Thoracic aorta (tissue), 2 donors: Measurements from ENCODE around the gene FAM131B. TPM values are rescaled to one million over a fixed set of nuclear protein-coding genes. Genes with fewer than 3 reads are reported as not detected.

Source experiments
- ATAC-seq: fragments of 150-250 bp; one replicate; pipeline ENCODE4 v1.8.0; 2017; ENCODE audit warnings: low read depth; ENCODE audit not compliant: insufficient number of reproducible peaks, low FRiP score
- DNase-seq: peaks from one replicate; pipeline ENCODE4 v3.0.0-alpha.2; 2020; ENCODE audit warnings: low spot score
- H3K27ac ChIP-seq, 2 donors: fragments of 200-600 bp; sonication (generic); 1 replicate in 1 of 2; 2 replicates in 1 of 2; pipeline ENCODE4 v1.5.1; 2016; ENCODE audit warnings: mild to moderate bottlenecking in 2 of 2, moderate library complexity in 2 of 2
- H3K27me3 ChIP-seq: fragments of 200-600 bp; sonication (generic); replicated peaks from 2 replicates; pipeline ENCODE4 v1.6.0; 2016; ENCODE audit warnings: mild to moderate bottlenecking; ENCODE audit not compliant: insufficient read depth
- H3K36me3 ChIP-seq: fragments of 200-600 bp; sonication (generic); one replicate; pipeline ENCODE4 v1.5.1; 2016
- H3K4me1 ChIP-seq, 2 donors: fragments of 200-600 bp; sonication (generic); 1 replicate in 1 of 2; 2 replicates in 1 of 2; pipeline versions ENCODE4 v1.5.1 to v1.6.0; 2016; ENCODE audit warnings: low read depth in 2 of 2, mild to moderate bottlenecking in 1 of 2; ENCODE audit not compliant: control insufficient read depth in 1 of 2
- H3K4me3 ChIP-seq: fragments of 200-600 bp; sonication (generic); 2 replicates; pipeline ENCODE4 v1.5.1; 2016; ENCODE audit warnings: mild to moderate bottlenecking
- H3K9me3 ChIP-seq: fragments of 200-600 bp; sonication (generic); 2 replicates; pipeline ENCODE4 v1.5.1; 2016
- CTCF ChIP-seq: fragments of 200-600 bp; sonication (generic); IDR thresholded peaks from one replicate; pipeline ENCODE4 v1.5.1; 2019; ENCODE audit warnings: antibody characterized with exemption
- total RNA-seq, 2 donors: library from RNA; depleted of rRNA; stranded (reverse); fragments of >200 nt; gene quantifications; one replicate each; pipeline versions ENCODE4 v1.1.0 to v1.2.3, GENCODE V29; 2016

FAM131B gene
- total RNA-seq, 2 donors from 2014 or later: 2.3 to 3.3 TPM

GRCh38 chr7:143380646-143381426, 18.3 kb upstream of the FAM131B start, which contains the start of gene ZYX:
ZYX (plus strand) TSS chr7:143381345; CDS start chr7:143381572, 227 bp downstream.
- H3K4me1 ChIP-seq: peaks cover 36 to 74% of the 10 kb centered on the region in 2 donors
- H3K27me3 ChIP-seq: no peaks in the 10 kb centered on the region

GRCh38 chr7:143380260-143380645, 17.7 kb upstream of the FAM131B start:
- peaks cover 31 to 68% of the 10 kb centered on the region in 2 donors for H3K4me1 ChIP-seq
- DNase-seq (peak; percentile 66), ATAC-seq (peak; percentile 47)
- H3K4me3 ChIP-seq: peak overlapping the region; percentile 100
- TF ChIP-seq CTCF: peak; percentile 92
- peak overlapping the region; percentile 100 for H3K27ac ChIP-seq
- no peaks in the 10 kb centered on the region for H3K9me3 ChIP-seq
- H3K36me3 ChIP-seq: peaks cover 4% of the 10 kb centered on the region
- H3K27me3 ChIP-seq: no peaks in the 10 kb centered on the region

More at GRCh38 chr7:143380646-143381426, 18.3 kb upstream of the FAM131B start, which contains the start of gene ZYX:
- Histone ChIP-seq H3K4me3 (peak within 1 kb of the TSS; percentile 100), H3K9me3 (no peaks in the 10 kb centered on the region), H3K27ac (peak within 1 kb of the TSS; percentile 100), H3K36me3 (peaks cover 4% of the 10 kb centered on the region)
- ATAC-seq: peak; percentile 56
- TF ChIP-seq CTCF: no peak
- DNase-seq: peak; percentile 93

DNA sequence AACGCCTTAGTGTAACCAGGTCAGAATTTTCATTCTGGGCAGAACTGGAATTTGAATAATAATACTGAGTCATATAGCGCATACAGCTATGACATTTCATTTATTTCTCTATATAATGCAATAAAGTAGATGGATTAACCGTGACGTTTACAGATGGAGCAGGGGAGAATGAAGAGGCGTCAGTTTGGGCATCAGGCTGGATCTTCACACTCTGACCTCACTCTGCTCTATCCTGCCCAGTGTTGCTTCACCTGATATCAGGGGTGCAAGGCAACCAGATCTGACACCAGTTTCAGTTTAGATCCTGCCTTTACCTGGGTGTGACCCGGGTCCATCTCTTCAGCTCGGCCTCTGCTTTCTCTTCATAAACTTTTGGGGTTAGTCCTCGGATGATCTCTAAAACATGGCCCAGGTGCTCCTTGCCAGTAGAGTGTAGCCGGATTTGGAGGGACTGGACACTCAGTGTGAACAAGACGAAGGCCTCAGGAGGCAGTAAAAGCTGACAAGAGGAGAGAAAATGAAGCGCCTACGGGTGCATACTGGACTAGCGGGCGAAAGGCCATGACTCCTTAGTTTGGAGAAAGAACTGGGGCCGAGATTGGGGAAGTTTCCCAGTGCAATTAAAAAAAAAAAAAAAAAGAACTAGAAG, 17.2 kb upstream of the FAM131B start:
- Histone ChIP-seq H3K4me1 (peaks cover 27 to 63% of the 10 kb centered on the region in 2 donors), H3K9me3 (no peaks in the 10 kb centered on the region), H3K27me3 (no peaks in the 10 kb centered on the region), H3K4me3 (peak overlapping the region; percentile 100), H3K36me3 (peaks cover 4% of the 10 kb centered on the region), H3K27ac (peak overlapping the region; percentile 100)
- no peak for TF ChIP-seq CTCF
- ATAC-seq: peak; percentile 4
- no peak for DNase-seq

DNA sequence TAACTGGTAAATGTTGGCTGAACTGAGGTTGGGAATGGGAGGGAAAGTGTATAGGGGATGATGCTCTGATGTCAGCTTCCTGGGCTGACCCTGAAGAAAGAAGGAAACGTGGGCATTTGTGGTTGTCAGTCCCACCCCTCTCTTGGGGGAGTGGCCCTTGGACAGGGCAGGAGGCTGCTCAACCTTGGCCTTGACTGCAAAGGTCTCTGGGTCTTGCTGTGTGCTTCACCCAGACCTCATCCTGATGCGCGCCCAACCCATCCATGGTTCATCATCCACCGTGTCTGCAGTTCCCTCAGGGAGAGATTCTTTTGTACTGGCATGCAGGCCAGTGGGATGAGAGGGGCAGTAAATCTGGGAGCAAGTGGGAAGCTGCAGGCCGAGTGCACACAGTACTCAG, 13.9 kb upstream of the FAM131B start:
- Histone ChIP-seq H3K9me3 (no peaks in the 10 kb centered on the region), H3K27me3 (no peaks in the 10 kb centered on the region), H3K27ac (peak overlapping the region; percentile 25 to 49), H3K36me3 (no peaks in the 10 kb centered on the region), H3K4me3 (no peak overlapping the region), H3K4me1 (peaks cover 11 to 40% of the 10 kb centered on the region in 2 donors)
- no peak for TF ChIP-seq CTCF
- ATAC-seq (no peak), DNase-seq (no peak)
